Endothelial cell of umbilical vein (primary cell): ENCODE data around the gene POU2F3. TPM values are rescaled to one million over a fixed set of nuclear protein-coding genes. Genes with fewer than 3 reads are reported as not detected.

Experiments
- BruUV-seq: library from RNA; stranded (reverse); fragments of 400-500 nt; replicated peaks from 2 replicates; lab custom pipeline; 2021; lab: Mats Ljungman, UMichigan
- CTCF ChIA-PET: fragments of 300-600, 350-600 bp; sonication (Branson Sonifier 250); formaldehyde crosslinking; loops from one replicate; lab custom pipeline; 2021; ENCODE audit warnings: antibody characterized with exemption, inconsistent platforms; lab: Charles Lee
- POLR2A ChIA-PET: fragments of 300-600, 350-600 bp; sonication (Branson Sonifier 250); formaldehyde crosslinking; loops from one replicate; lab custom pipeline; 2021; ENCODE audit warnings: antibody characterized with exemption, inconsistent platforms; lab: Charles Lee
- DNase-seq: peaks from one replicate; pipeline ENCODE4 v3.0.0-alpha.2; 2011; ENCODE audit warnings: low read depth, low spot score
- FAIRE-seq: peaks from 2 replicates; lab custom pipeline; 2011; peaks lifted over from hg19 to GRCh38; lab: Jason Lieb, UNC
- H2AFZ ChIP-seq: 2 replicates; pipeline ENCODE4 v1.6.0; 2012; ENCODE audit warnings: low read depth, low read length, control low read depth, inconsistent platforms
- H3K27ac ChIP-seq: 2 replicates; pipeline ENCODE4 v1.5.1; 2011; ENCODE audit warnings: low read depth, mild to moderate bottlenecking, control low read depth, low read length, moderate library complexity; ENCODE audit not compliant: insufficient read depth
- H3K27me3 ChIP-seq, 2 experiments: 2 replicates each; pipeline versions ENCODE4 v1.6.0 to v1.6.1; 2011; ENCODE audit warnings: low read length in 2 of 2, mixed read lengths in 1 of 2; ENCODE audit not compliant: control insufficient read depth in 2 of 2, insufficient read depth in 2 of 2
- H3K36me3 ChIP-seq, 2 experiments: 2 replicates in 1 of 2; 3 replicates in 1 of 2; pipeline ENCODE4 v1.5.1; 2011; ENCODE audit warnings: low read length in 2 of 2, mild to moderate bottlenecking in 1 of 2, moderate library complexity in 1 of 2; ENCODE audit not compliant: control insufficient read depth in 2 of 2, insufficient read depth in 2 of 2; ENCODE audit errors: extremely low read depth in 1 of 2
- H3K4me1 ChIP-seq: 3 replicates; pipeline ENCODE4 v1.5.1; 2011; ENCODE audit warnings: mild to moderate bottlenecking, low read length; ENCODE audit not compliant: control insufficient read depth, insufficient read depth; ENCODE audit errors: extremely low read depth
- H3K4me2 ChIP-seq: 2 replicates; pipeline ENCODE4 v1.6.1; 2011; ENCODE audit warnings: low read length, control low read depth, mixed read lengths; ENCODE audit not compliant: insufficient read depth
- H3K4me3 ChIP-seq, 3 experiments: fragments of 200-600 bp in 1 of 3; sonication (generic), shearing (Covaris generic) in 1 of 3; replicated peaks in 1 of 3; 2 replicates each; pipeline ENCODE4 v1.5.1; 2011 to 2016; ENCODE audit warnings: control low read depth in 3 of 3, low read length in 3 of 3, mild to moderate bottlenecking in 2 of 3, inconsistent platforms in 1 of 3, low read depth in 1 of 3, moderate library complexity in 1 of 3; ENCODE audit not compliant: insufficient read depth in 1 of 3
- H3K79me2 ChIP-seq: 2 replicates; pipeline ENCODE4 v1.6.0; 2012; ENCODE audit warnings: low read length, inconsistent platforms; ENCODE audit not compliant: control insufficient read depth, insufficient read depth
- H3K9ac ChIP-seq: replicated peaks from 2 replicates; pipeline ENCODE3; 2011; ENCODE audit warnings: low read length, control low read depth; ENCODE audit not compliant: insufficient read depth; ENCODE audit errors: extremely low read depth
- H3K9me1 ChIP-seq: replicated peaks from 3 replicates; pipeline ENCODE4 v1.6.0; 2011; ENCODE audit warnings: mild to moderate bottlenecking, low read length; ENCODE audit not compliant: control insufficient read depth, insufficient read depth; ENCODE audit errors: extremely low read depth
- H3K9me3 ChIP-seq: replicated peaks from 2 replicates; pipeline ENCODE4 v1.5.1; 2012; ENCODE audit warnings: low read length, inconsistent platforms; ENCODE audit not compliant: control insufficient read depth, insufficient read depth
- H4K20me1 ChIP-seq: replicated peaks from 2 replicates; pipeline ENCODE3; 2011; ENCODE audit warnings: mild to moderate bottlenecking, low read length; ENCODE audit not compliant: control insufficient read depth, insufficient read depth; ENCODE audit errors: extremely low read depth
- CTCF ChIP-seq, 2 donors: IDR thresholded peaks; 1 replicate in 1 of 2; 2 replicates in 1 of 2; pipeline ENCODE4 v1.5.1; 2011; ENCODE audit warnings: low read length in 2 of 2, mild to moderate bottlenecking in 2 of 2, moderate library complexity in 2 of 2, control low read depth in 1 of 2, inconsistent platforms in 1 of 2, low read depth in 1 of 2; ENCODE audit not compliant: insufficient read depth in 1 of 2; ENCODE audit errors: extremely low read depth in 1 of 2
- EZH2 ChIP-seq: IDR thresholded peaks from 2 replicates; pipeline ENCODE4 v1.6.1; 2012; ENCODE audit warnings: borderline replicate concordance, low read depth, mild to moderate bottlenecking, moderate library complexity, low read length, inconsistent platforms; ENCODE audit not compliant: severe bottlenecking
- FOS ChIP-seq: IDR thresholded peaks from 2 replicates; pipeline ENCODE4 v1.6.1; 2011; ENCODE audit warnings: mild to moderate bottlenecking, low read length, moderate library complexity, borderline replicate concordance; ENCODE audit not compliant: insufficient read depth
- GATA2 ChIP-seq: IDR thresholded peaks from 2 replicates; pipeline ENCODE4 v1.7.0; 2011; ENCODE audit warnings: low read depth, mild to moderate bottlenecking, moderate library complexity, mixed read lengths, low read length; ENCODE audit not compliant: insufficient read length, insufficient read depth
- JUN ChIP-seq: IDR thresholded peaks from 2 replicates; pipeline ENCODE4 v1.6.1; 2011; ENCODE audit warnings: borderline replicate concordance, low read depth; ENCODE audit not compliant: insufficient read length, insufficient read depth
- MAX ChIP-seq: IDR thresholded peaks from 2 replicates; pipeline ENCODE4 v1.6.1; 2011; ENCODE audit not compliant: insufficient read depth, insufficient read length
- MYC ChIP-seq: IDR thresholded peaks from one replicate; pipeline ENCODE4 v1.6.1; 2011; ENCODE audit warnings: mild to moderate bottlenecking, low read depth, low read length
- POLR2A ChIP-seq: IDR thresholded peaks from 2 replicates; pipeline ENCODE4 v1.6.1; 2012; ENCODE audit warnings: low read depth, mild to moderate bottlenecking, control low read depth, low read length
- POLR2AphosphoS5 ChIP-seq: IDR thresholded peaks from 2 replicates; pipeline ENCODE4 v1.6.1; 2012; ENCODE audit warnings: low read depth, mild to moderate bottlenecking, control low read depth, low read length, moderate library complexity; ENCODE audit not compliant: insufficient read depth
- dilution Hi-C: fragments of 300-500 bp; cut with MboI; formaldehyde crosslinking; loops from one replicate; pipeline ENCODE4 v1.15.0; 2019; ENCODE audit warnings: low sequenced_read_pairs; ENCODE audit not compliant: extremely low pct_ligation_motif_present
- intact Hi-C: fragments of 100-400 bp; cut with micrococcal nuclease; formaldehyde crosslinking; loops from one replicate; pipeline ENCODE4 v1.10.0; 2022
- polyA plus RNA-seq, 4 experiments: library from polyadenylated mRNA; depleted of rRNA in 3 of 4; stranded (reverse) in 3 of 4; unstranded in 1 of 4; fragments of >200 nt; gene quantifications; 2 replicates each; pipeline versions ENCODE4 v1.2.1 to v1.2.3, GENCODE V29; 2011 to 2012; ENCODE audit warnings: missing spikeins in 1 of 4
- total RNA-seq: library from RNA; stranded (reverse); gene quantifications from 2 replicates; pipeline ENCODE4 v1.2.3, GENCODE V29; 2021

Gene POU2F3
- total and polyA plus RNA-seq, 2 donors (not counting 3 experiments of a cell fraction or from before 2014, with no cell fraction given) = 0.06 TPM; not detected in 1

GRCh38 chr11:120316880-120317688 is 77.1 kb downstream of the POU2F3 start:
- H3K4me1 ChIP-seq = no peaks in the 10 kb centered on the region
- H3K9me1 ChIP-seq = no peaks in the 10 kb centered on the region
- no peak overlapping the region for H3K4me3 ChIP-seq
- H2AFZ ChIP-seq = no peak overlapping the region
- BruUV-seq = no TSS peak
- no peak overlapping the region for H3K9ac ChIP-seq
- dilution Hi-C loops = no loop called here
- no peaks in the 10 kb centered on the region for H3K79me2 ChIP-seq
- intact Hi-C loops = no loop called here
- no peak for DNase-seq
- peaks cover 21 to 24% of the 10 kb centered on the region in 2 experiments for H3K27me3 ChIP-seq
- POLR2A ChIA-PET = no interaction called here
- no peaks in the 10 kb centered on the region for H3K9me3 ChIP-seq
- CTCF ChIA-PET = interaction anchor here (1.6 to 4.2 kb wide), 3 partner anchors 10 to 14 kb away, joined by 6 to 35 read pairs (median 15); no protein-coding TSS in a partner anchor
- no peaks in the 10 kb centered on the region for H3K36me3 ChIP-seq
- H3K4me2 ChIP-seq = no peak overlapping the region
- no peak for FAIRE-seq
- TF ChIP-seq EZH2 (no peak), POLR2A (no peak), MYC (no peak), GATA2 (no peak), JUN (no peak), CTCF (IDR thresholded peaks at IDR 0.05; ENCODE audit: extremely low read depth in 1 of 2, insufficient read depth in 1 of 2, low read depth in 1 of 2, low read length in 2 of 2) (no peak), POLR2AphosphoS5 (no peak), MAX (no peak), FOS (no peak)
- no peak overlapping the region for H3K27ac ChIP-seq
- H4K20me1 ChIP-seq = no peaks in the 10 kb centered on the region
